ENCODE results near the gene DSCAML1. TPM values are rescaled to one million over a fixed set of nuclear protein-coding genes. Genes with fewer than 3 reads are reported as not detected.

Gene DSCAML1
- total RNA-seq, 1 donor from 2014 or later: 6.1 TPM

- DNase-seq (ENCODE audit: low spot score in 2 of 2): no peak
- no peak for FAIRE-seq
These were observed 280.9 kb downstream of the DSCAML1 start for GRCh38 chr11:117515892-117516787.

DNA sequence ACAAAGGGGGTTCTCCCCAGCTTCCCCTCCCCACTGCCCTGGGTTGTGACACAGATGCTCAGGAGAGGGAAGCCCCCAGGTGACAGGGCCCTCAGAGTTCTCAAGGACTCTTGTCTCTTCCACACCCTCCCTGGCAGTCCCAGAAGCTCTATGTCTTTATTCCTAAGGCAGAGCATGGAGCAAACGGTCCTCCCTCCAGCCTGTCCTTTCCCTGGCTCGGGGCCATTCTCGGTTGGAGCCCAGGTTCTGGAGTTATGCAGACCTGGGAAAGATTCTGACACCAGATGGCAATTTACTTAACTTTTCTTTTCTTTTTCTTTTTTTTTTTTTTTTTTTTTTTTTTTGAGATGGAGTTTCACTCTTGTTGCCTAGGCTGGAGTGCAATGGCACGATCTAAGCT, 282.8 kb downstream of the DSCAML1 start:
- no peak for DNase-seq (ENCODE audit: low spot score in 2 of 2)
- FAIRE-seq: no peak

- FAIRE-seq (no peak), DNase-seq (ENCODE audit: low spot score in 2 of 2) (no peak)
These were observed 283.4 kb downstream of the DSCAML1 start for GRCh38 chr11:117513666-117514065.

- DNase-seq (ENCODE audit: low spot score in 2 of 2): no peak
- FAIRE-seq: no peak
These were observed 285.0 kb downstream of the DSCAML1 start for GRCh38 chr11:117511931-117512539.

GRCh38 chr11:117511483-117511930, 285.5 kb downstream of the DSCAML1 start:
- DNase-seq (ENCODE audit: low spot score in 2 of 2): no peak
- no peak for FAIRE-seq

- DNase-seq (ENCODE audit: low spot score in 2 of 2): no peak
- no peak for FAIRE-seq
These were observed 286.4 kb downstream of the DSCAML1 start for GRCh38 chr11:117510646-117511045.

DNA sequence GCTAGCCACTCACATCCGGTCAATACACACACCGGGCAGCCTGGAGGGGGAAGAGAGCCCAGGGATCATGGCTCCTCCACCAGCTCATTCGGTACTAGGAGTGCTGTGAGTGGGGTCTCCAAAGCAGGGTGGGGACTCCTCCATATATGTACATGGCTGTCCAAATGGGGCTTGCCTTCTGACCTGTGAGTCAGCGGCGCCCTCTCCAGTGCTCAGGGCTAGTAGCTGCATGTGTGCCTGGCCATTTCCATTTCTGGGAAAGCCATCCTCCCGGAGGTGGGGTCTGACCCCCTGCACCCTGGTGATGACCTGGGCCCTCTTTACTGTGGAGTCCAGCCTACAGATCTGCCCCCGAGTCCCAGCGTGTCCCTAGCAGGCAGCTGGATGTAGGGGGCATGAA, 287.5 kb downstream of the DSCAML1 start:
- no peak for DNase-seq (ENCODE audit: low spot score in 2 of 2)
- no peak for FAIRE-seq

DNA sequence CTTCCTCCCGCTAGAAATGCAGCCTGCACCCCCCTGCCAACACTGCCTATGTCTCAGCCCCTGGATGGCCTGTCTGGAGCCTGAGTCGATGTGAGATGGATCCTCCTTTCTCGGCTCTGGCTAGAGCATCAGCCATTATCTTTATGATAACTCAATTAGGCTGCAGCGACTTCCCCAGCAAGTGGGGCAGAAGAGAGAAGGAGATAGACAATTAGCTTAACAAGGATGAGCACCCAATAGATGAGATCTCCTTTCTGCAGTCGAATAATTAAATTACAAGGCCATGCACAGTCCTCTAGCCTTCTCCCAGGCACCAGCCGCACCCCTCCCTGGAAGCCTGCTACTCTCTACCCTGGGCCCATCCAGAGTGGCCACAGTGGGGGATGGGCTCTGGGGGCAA, 290.0 kb downstream of the DSCAML1 start:
- DNase-seq (ENCODE audit: low spot score in 2 of 2) (no peak), FAIRE-seq (no peak)

GRCh38 chr11:117505285-117505970, 291.6 kb downstream of the DSCAML1 start:
- no peak for DNase-seq (ENCODE audit: low spot score in 2 of 2)
- no peak for FAIRE-seq

GRCh38 chr11:117502779-117503100, 294.3 kb downstream of the DSCAML1 start:
- FAIRE-seq: no peak
- DNase-seq (ENCODE audit: low spot score in 2 of 2): no peak

GRCh38 chr11:117502015-117502778, 294.8 kb downstream of the DSCAML1 start:
- DNase-seq (ENCODE audit: low spot score in 2 of 2) (no peak), FAIRE-seq (no peak)

- DNase-seq (ENCODE audit: low spot score in 2 of 2) (no peak), FAIRE-seq (no peak)
These were observed 295.6 kb downstream of the DSCAML1 start for GRCh38 chr11:117501237-117501898.

GRCh38 chr11:117498791-117499190, 298.2 kb downstream of the DSCAML1 start:
- no peak for FAIRE-seq
- no peak for DNase-seq (ENCODE audit: low spot score in 2 of 2)

DNA sequence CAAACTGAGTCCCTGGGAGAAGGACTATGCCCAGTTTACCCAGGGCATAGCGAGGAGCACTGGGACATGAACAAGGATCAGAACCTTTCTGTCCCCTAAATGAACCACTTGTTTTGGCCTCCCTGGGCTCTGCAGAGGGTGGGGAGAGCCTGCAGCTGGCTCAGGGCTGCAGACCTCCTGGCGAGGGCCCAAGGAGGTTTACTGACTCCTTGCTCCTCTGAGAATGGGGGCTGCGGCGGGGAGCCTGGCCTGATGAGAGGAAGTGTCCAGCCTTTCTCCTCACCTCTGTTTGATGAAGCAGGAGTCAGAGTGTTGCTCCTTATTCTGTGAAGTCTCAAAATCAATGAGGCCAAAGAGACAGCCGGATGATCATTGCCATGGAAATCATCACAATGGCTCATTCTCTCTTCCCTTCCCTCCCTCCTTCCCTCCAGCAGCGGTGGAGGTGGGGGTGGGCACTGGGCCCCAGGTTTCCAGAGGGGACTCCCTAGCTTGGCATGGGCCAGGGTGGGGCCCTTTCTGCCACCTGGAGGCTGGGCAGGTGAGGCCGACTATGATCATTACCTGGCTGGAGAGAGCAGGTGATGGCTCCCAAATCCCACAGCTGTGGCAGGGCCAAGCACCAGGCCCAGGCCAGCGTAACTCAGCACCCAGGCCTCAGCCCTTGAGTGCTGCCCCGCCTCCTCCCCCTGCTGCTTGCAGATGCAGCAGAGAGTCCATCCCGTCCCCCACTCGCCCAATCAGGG, 299.6 kb downstream of the DSCAML1 start:
- no peak for FAIRE-seq
- peak in 1 of 2 donors; percentile 47 for DNase-seq (ENCODE audit: low spot score in 2 of 2)

GRCh38 chr11:117495357-117495756, 301.7 kb downstream of the DSCAML1 start:
- no peak for DNase-seq (ENCODE audit: low spot score in 2 of 2)
- no peak for FAIRE-seq

DNA sequence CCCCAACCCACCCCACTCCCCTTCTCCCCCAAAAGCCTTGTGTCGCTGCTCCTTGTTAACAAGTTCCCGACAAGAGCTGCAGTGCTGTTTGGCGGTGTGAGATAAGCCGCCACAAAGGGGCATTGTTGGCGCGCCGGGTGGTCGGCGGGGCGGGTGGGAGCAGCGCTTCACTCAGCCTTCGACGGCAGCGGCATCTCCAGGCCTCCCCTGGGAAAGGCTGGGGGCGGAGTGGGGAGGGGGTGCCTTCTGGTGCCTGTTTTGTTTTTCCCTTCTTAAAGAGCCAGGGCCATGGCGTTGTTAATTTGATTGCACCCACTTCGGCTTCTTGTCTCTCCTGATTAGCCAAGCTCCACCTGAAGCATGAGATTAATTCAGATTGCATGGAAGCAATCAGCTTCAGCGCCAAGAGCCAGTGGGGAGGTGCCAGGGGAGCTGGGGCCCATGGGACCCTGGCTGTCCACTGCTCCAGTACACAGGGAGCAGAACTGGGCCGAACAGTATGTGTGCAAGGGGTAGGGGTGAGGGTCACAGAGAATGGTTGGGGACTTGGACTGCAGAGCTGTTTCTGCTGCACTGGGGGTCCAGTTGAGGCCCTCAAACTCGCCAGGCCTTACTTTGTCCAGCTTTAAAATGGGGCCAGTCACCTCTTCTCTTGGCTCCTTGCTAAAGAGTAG, 304.3 kb downstream of the DSCAML1 start:
- no peak for FAIRE-seq
- DNase-seq (ENCODE audit: low spot score in 2 of 2): no peak

DNA sequence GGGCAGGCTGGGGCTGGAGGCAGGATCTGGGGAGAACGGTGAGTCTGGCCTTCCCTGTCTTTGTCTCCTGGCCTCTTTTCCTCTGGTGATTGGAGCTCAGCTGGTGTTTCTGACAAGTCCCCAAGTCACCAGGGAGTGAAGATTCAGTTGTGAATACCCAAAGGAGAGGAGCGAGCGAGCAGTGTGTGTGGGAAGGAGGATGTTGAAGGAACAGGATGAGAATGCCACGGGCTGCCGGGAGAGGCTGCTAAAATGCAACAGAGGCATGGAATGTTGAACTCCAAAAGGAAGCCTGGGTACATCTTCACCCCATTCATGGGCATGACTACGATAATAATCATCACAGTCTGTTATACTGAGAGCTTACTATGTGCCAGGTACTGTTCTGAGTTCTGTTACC, 306.1 kb downstream of the DSCAML1 start:
- DNase-seq (ENCODE audit: low spot score in 2 of 2): peak in 1 of 2 donors; percentile 44
- no peak for FAIRE-seq

DNA sequence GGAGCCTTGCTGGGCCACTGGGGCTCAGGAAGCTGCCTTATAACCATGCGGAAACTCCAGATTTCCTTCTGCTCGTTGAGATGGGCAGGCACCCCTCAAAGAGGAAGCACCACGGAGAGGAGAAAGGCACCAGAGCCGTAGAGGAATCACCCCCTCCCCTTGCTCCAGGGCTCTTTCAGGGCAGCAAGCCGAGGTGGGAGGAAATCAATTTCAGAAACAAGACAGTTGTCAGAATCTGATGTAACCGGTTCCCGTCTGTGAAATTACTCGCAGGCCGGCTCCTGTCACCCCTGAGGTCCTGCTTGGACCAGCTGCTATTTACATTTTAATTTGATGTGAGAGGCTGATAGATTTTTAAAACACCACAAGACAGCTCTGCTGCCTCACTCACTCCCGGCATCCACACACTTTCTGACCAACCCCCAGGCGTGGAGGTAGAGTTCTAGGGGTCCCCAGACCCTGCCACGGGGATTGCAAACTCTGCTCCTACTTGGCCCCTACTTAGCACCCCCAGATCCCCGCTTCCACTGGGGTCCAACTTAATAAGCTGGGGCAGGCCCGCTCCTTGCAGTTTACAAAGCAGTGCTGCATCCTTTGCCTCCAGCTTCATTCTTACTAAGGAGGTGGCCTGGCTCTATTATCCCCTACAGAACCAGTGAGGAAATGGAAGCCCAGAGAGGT, 306.9 kb downstream of the DSCAML1 start:
- FAIRE-seq (no peak), DNase-seq (ENCODE audit: low spot score in 2 of 2) (no peak)
